SK-N-SH (cell line): ENCODE data around the gene DOP1B.

Experiments used
- CHD2 ChIP-seq: fragments of 150-350 bp; IDR thresholded peaks from 2 replicates; pipeline ENCODE4 v1.6.1; 2018; ENCODE audit warnings: low read length; ENCODE audit not compliant: partially characterized antibody
- CTCF ChIP-seq: fragments of 200-600 bp; sonication (generic); IDR thresholded peaks from 2 replicates; pipeline ENCODE4 v1.6.1; 2017; ENCODE audit warnings: antibody characterized with exemption, mild to moderate bottlenecking, moderate library complexity
- EP300 ChIP-seq, 2 experiments: IDR thresholded peaks; 2 replicates each; pipeline versions ENCODE4 v1.4.0 to v1.6.1; 2012; ENCODE audit warnings: borderline replicate concordance in 1 of 2, low read depth in 1 of 2, low read length in 1 of 2
- FOSL2 ChIP-seq: IDR thresholded peaks from 2 replicates; pipeline ENCODE4 v1.4.0; 2012; ENCODE audit warnings: low read depth, mild to moderate bottlenecking, moderate library complexity, borderline replicate concordance
- JUND ChIP-seq: IDR thresholded peaks from 2 replicates; pipeline ENCODE4 v1.4.0; 2012
- MAX ChIP-seq: IDR thresholded peaks from 2 replicates; pipeline ENCODE4 v1.4.0; 2012; ENCODE audit warnings: low read depth
- MXI1 ChIP-seq: IDR thresholded peaks from 2 replicates; pipeline ENCODE4 v1.6.1; 2012; ENCODE audit warnings: mild to moderate bottlenecking, low read depth, low read length, improper control_type of control experiment
- PBX3 ChIP-seq: IDR thresholded peaks from 2 replicates; pipeline ENCODE4; 2012
- POLR2AphosphoS5 ChIP-seq: IDR thresholded peaks from 2 replicates; pipeline ENCODE4 v1.6.1; 2012; ENCODE audit warnings: low read depth, low read length
- RAD21 ChIP-seq: IDR thresholded peaks from 2 replicates; pipeline ENCODE4 v1.6.1; 2012; ENCODE audit warnings: mild to moderate bottlenecking, low read length
- REST ChIP-seq: IDR thresholded peaks from 2 replicates; pipeline ENCODE4 v1.6.1; 2012; ENCODE audit warnings: mild to moderate bottlenecking, low read depth, low read length, moderate library complexity
- SMC3 ChIP-seq: IDR thresholded peaks from 2 replicates; pipeline ENCODE4 v1.6.1; 2012; ENCODE audit warnings: low read depth, low read length, improper control_type of control experiment
- TCF12 ChIP-seq: IDR thresholded peaks from 2 replicates; pipeline ENCODE4 v1.4.0; 2012
- USF2 ChIP-seq: fragments of 150-350 bp; IDR thresholded peaks from 2 replicates; pipeline ENCODE4 v1.6.1; 2017; ENCODE audit warnings: antibody characterized with exemption, low read length, low read depth, borderline replicate concordance

GRCh38 chr21:36200081-36200561 lies 43.5 kb downstream of the DOP1B start:
- TF ChIP-seq CTCF (no peak), FOSL2 (no peak), PBX3 (no peak), MAX (no peak), REST (no peak), USF2 (no peak), MXI1 (no peak), POLR2AphosphoS5 (no peak), JUND (no peak), CHD2 (no peak), SMC3 (no peak), EP300 (IDR thresholded peaks at IDR 0.05; ENCODE audit: borderline replicate concordance in 1 of 2, low read depth in 1 of 2, low read length in 1 of 2) (no peak), RAD21 (no peak), TCF12 (no peak)
